Transverse colon (tissue), 4 donors: ENCODE measurements around the gene FAM131C. TPM values are rescaled to one million over a fixed set of nuclear protein-coding genes. Genes with fewer than 3 reads are reported as not detected.

Source experiments
- DNase-seq: peaks from one replicate; pipeline ENCODE4 v3.0.0-alpha.2; 2019
- H3K27ac ChIP-seq, 4 donors: fragments of 200-600 bp; sonication (generic); 2 replicates each; pipeline ENCODE4 v1.5.1; 2016 to 2018; ENCODE audit warnings: inconsistent platforms in 4 of 4
- H3K27me3 ChIP-seq: fragments of 200-600 bp; sonication (generic); 2 replicates; pipeline ENCODE4 v1.5.1; 2017; ENCODE audit warnings: inconsistent platforms
- H3K36me3 ChIP-seq, 4 donors: fragments of 200-600 bp; sonication (generic); 2 replicates each; pipeline ENCODE4 v1.5.1; 2017 to 2019; ENCODE audit warnings: inconsistent platforms in 4 of 4
- H3K4me1 ChIP-seq, 4 donors: fragments of 200-600 bp; sonication (generic); 2 replicates each; pipeline ENCODE4 v1.5.1; 2017 to 2020; ENCODE audit warnings: inconsistent platforms in 4 of 4
- H3K4me3 ChIP-seq, 4 donors: fragments of 200-600 bp; sonication (generic); 1 replicate in 1 of 4; 2 replicates in 3 of 4; pipeline versions ENCODE4 v1.5.1 to v1.6.1; 2017 to 2019; ENCODE audit warnings: inconsistent platforms in 4 of 4
- H3K9me3 ChIP-seq, 2 donors: fragments of 200-600 bp; sonication (generic); 2 replicates each; pipeline ENCODE4 v1.5.1; 2017 to 2019; ENCODE audit warnings: inconsistent platforms in 2 of 2
- EP300 ChIP-seq: sonication (generic); formaldehyde crosslinking; IDR thresholded peaks from one replicate; pipeline ENCODE4 v1.6.1; 2017; ENCODE audit warnings: antibody characterized with exemption, low read depth
- POLR2A ChIP-seq: fragments of 450-650 bp; IDR thresholded peaks from one replicate; pipeline ENCODE4 v1.6.1; 2016; ENCODE audit warnings: antibody characterized with exemption, mild to moderate bottlenecking, moderate library complexity
- POLR2AphosphoS5 ChIP-seq, 3 donors: sonication (generic); formaldehyde crosslinking; IDR thresholded peaks; one replicate each; pipeline ENCODE4 v1.6.1; 2016; ENCODE audit warnings: antibody characterized with exemption in 3 of 3
- WGBS, 2 donors: methylation state at CpG; one replicate each; pipeline ENCODE4 v1.1.5; 2018; ENCODE audit warnings: low coverage in 1 of 2; 5-methylcytosine and 5-hydroxymethylcytosine counted together
- in situ Hi-C, 4 donors: fragments of 200-750 bp; cut with MboI; loops; one replicate each; pipeline versions ENCODE4 v1.15.0 to v1.15.1; 2017; ENCODE audit warnings: low sequenced_read_pairs in 3 of 4, low pct_ligation_motif_present in 1 of 4, low pct_unique_long_range_greater_than_20kb in 1 of 4
- intact Hi-C: fragments of 100-400 bp; cut with DNase I; formaldehyde crosslinking; loops from one replicate; pipeline ENCODE4 v1.15.1; 2023; ENCODE audit warnings: low total_unique reads
- total RNA-seq, 4 donors: library from RNA; depleted of rRNA; stranded (reverse); fragments of >200 nt; gene quantifications; one replicate each; pipeline ENCODE4 v1.1.0, GENCODE V29; 2016
- TF ChIP-seq, protein P1 (sequence below), 5 experiments: fragments of 200-600 bp in 3 of 5; fragments of 450-650 bp in 2 of 5; sonication (generic) in 3 of 5; IDR thresholded peaks; 1 replicate in 2 of 5; 2 replicates in 3 of 5; pipeline ENCODE4 v1.5.1; 2016 to 2017; ENCODE audit warnings: antibody characterized with exemption in 5 of 5, inconsistent platforms in 3 of 5, mild to moderate bottlenecking in 2 of 5, moderate library complexity in 1 of 5

The FAM131C gene
- total RNA-seq, 4 donors from 2014 or later = 1.2 TPM; not detected in 3

DNA sequence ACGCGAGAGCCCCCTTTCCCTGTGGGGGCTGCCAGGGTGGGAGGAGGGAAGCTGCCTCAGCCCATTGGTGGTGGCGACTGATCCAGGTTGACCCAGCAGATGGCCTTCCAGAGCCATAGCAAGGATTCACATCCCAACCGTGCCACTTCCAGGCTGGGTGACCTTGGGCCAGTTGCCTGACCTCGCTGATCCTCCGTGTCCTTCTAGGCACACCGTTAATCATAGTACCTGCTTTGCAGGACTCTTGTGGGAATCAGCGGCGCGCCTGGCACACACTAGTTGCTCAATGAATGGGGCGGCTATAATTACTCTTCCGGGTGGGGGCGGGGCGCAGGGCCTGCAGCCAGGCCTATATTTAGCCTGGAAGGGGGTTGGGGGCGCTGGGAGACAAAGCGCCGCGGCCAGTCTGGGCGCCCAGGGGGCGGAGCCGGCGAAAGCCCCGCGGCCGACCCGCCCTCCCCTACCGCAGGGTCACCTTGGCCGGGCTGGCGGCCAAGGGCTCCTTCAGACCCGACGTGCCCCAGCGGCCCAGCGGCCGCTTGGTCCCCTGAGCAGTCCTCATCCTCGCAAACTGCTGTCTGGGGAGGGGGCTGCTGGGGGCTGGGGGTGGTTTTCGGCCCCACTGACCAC lies 60.7 kb downstream of the FAM131C start:
- Histone ChIP-seq H3K27ac (peak overlapping the region; percentile 83 to 92 (median 87)), H3K36me3 (no peaks in the 10 kb centered on the region), H3K9me3 (no peaks in the 10 kb centered on the region), H3K4me1 (peaks cover 23 to 32% (median 28%) of the 10 kb centered on the region in 4 donors), H3K27me3 (no peaks in the 10 kb centered on the region), H3K4me3 (peak overlapping the region; percentile 23 to 53 (median 40))
- WGBS, 2 donors = 7% methylated on average over 24 of the region's 36 CpGs; no CpG with 5 or more reads in 1 of the 2 donors
- peak; percentile 11 for TF ChIP-seq POLR2A
- TF ChIP-seq EP300 = no peak
- TF ChIP-seq, protein P1, sequence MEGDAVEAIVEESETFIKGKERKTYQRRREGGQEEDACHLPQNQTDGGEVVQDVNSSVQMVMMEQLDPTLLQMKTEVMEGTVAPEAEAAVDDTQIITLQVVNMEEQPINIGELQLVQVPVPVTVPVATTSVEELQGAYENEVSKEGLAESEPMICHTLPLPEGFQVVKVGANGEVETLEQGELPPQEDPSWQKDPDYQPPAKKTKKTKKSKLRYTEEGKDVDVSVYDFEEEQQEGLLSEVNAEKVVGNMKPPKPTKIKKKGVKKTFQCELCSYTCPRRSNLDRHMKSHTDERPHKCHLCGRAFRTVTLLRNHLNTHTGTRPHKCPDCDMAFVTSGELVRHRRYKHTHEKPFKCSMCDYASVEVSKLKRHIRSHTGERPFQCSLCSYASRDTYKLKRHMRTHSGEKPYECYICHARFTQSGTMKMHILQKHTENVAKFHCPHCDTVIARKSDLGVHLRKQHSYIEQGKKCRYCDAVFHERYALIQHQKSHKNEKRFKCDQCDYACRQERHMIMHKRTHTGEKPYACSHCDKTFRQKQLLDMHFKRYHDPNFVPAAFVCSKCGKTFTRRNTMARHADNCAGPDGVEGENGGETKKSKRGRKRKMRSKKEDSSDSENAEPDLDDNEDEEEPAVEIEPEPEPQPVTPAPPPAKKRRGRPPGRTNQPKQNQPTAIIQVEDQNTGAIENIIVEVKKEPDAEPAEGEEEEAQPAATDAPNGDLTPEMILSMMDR (IDR thresholded peaks at IDR 0.05) = no peak
- TF ChIP-seq POLR2AphosphoS5 (IDR thresholded peaks at IDR 0.05) = no peak
- DNase-seq = peak; percentile 66
- in situ Hi-C loops (loop anchor here in 1 of 4 donors (5.0 kb wide), 1 partner anchor 35 kb away; no protein-coding TSS in a partner anchor), intact Hi-C loops (no loop called here)

DNA sequence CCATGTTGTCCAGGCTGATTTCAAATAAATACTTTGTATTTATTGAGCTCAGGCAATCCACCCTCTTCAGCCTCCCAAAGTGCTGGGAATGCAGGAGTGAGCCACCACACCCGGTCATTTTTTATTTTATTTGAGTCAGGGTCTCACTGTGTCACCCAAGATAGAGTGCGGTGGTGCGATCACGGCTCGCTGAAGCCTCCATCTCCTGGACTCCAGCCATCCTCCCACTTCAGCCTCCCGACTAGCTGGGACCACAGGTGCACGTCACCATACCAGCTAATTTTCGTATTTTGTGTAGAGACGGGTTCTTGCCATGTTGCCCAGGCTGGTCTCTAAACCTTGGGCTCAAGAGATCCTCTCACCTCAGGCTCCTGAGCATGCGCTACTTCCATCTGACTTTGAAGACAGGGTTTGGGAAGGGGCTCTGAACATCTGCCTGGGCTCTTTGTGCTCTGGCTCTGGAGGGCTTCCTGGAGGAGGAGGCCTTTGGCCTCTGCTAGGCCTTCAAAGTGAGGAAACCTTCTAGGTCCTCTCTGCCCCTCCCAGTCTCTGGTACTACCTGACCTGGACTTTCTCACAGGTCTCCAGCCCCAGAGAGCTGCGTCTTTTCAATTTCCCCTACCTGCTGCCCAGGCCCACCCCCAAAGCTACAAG lies 61.4 kb downstream of the FAM131C start:
- TF ChIP-seq POLR2A (no peak), EP300 (no peak), POLR2AphosphoS5 (IDR thresholded peaks at IDR 0.05) (no peak)
- TF ChIP-seq, protein P1 (IDR thresholded peaks at IDR 0.05) = no peak
- no peak for DNase-seq
- H3K27ac ChIP-seq = peak overlapping the region; percentile 83 to 92 (median 87)
- no peaks in the 10 kb centered on the region for H3K9me3 ChIP-seq
- 90% methylated on average over 10 of the region's 11 CpGs; no CpG with 5 or more reads in 1 of the 2 donors for WGBS, 2 donors
- peaks cover 23 to 32% (median 28%) of the 10 kb centered on the region in 4 donors for H3K4me1 ChIP-seq
- H3K27me3 ChIP-seq = no peaks in the 10 kb centered on the region
- peak overlapping the region in 2 of 4 donors; percentile 31 to 53 for H3K4me3 ChIP-seq
- intact Hi-C loops = no loop called here
- H3K36me3 ChIP-seq = no peaks in the 10 kb centered on the region
- in situ Hi-C loops = loop anchor here in 1 of 4 donors (5.0 kb wide), 1 partner anchor 35 kb away; no protein-coding TSS in a partner anchor

DNA sequence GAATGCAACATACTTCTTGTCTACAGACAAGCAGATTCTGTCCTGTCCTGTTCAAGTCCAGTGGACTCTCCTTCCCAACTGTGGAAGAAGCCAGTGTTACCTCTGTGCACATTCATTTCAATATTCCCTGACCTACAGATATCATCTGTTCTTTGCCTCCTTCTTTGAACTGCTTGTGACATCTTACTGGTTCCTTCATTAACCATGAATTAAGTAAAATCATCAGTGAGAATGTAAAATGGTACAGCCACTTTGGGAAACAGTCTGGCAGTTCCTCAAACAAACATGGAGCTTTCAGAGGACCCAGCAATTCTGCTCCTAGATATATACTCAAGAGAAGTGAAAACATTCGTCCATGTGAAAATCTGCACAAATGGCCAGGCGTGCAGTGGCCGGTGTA lies 62.6 kb downstream of the FAM131C start:
- no peak overlapping the region for H3K27ac ChIP-seq
- 90 to 91% methylated on average over 3 of the region's 3 CpGs for WGBS, 2 donors
- H3K27me3 ChIP-seq = no peaks in the 10 kb centered on the region
- no peak for TF ChIP-seq POLR2A
- no peak for TF ChIP-seq POLR2AphosphoS5 (IDR thresholded peaks at IDR 0.05)
- TF ChIP-seq, protein P1 (IDR thresholded peaks at IDR 0.05) = no peak
- no peak for TF ChIP-seq EP300
- H3K36me3 ChIP-seq = no peaks in the 10 kb centered on the region
- intact Hi-C loops (no loop called here), in situ Hi-C loops (loop anchor here in 1 of 4 donors (5.0 kb wide), 1 partner anchor 36 kb away; no protein-coding TSS in a partner anchor)
- no peak overlapping the region for H3K4me3 ChIP-seq
- DNase-seq = no peak
- peaks cover 23 to 32% (median 28%) of the 10 kb centered on the region in 4 donors for H3K4me1 ChIP-seq
- no peaks in the 10 kb centered on the region for H3K9me3 ChIP-seq

DNA sequence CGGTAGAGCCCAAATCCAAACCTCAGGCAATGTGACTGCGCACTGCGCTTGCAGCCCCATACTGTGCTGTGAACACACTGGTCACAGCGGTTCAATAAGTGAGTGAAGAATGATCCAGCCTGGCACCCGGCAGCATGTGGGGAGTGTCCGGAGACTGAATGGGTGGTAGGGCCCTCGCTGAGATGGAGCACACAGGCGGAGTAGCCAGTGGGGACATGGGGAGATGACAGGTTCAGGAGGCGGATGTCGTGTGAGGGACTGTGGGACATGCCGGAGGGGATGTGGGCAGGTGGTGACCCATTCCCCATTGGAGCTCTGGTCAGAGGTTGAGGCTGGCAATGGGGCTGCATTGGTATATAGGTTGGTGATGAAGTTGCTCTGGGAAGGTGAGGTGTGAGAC lies 63.8 kb downstream of the FAM131C start:
- intact Hi-C loops (loop anchor here (2.0 kb wide), 2 partner anchors 23 to 47 kb away; no protein-coding TSS in a partner anchor), in situ Hi-C loops (loop anchor here in 1 of 4 donors (5.0 kb wide), 1 partner anchor 38 kb away; no protein-coding TSS in a partner anchor)
- Histone ChIP-seq H3K27me3 (no peaks in the 10 kb centered on the region), H3K36me3 (no peaks in the 10 kb centered on the region), H3K4me1 (peaks cover 14 to 24% (median 23%) of the 10 kb centered on the region in 4 donors), H3K27ac (no peak overlapping the region), H3K9me3 (no peaks in the 10 kb centered on the region), H3K4me3 (no peak overlapping the region)
- no peak for TF ChIP-seq EP300
- TF ChIP-seq POLR2AphosphoS5 (IDR thresholded peaks at IDR 0.05) = no peak
- TF ChIP-seq, protein P1 (IDR thresholded peaks at IDR 0.05) = no peak
- TF ChIP-seq POLR2A = no peak
- 91% methylated on average over 11 of the region's 11 CpGs; no CpG with 5 or more reads in 1 of the 2 donors for WGBS, 2 donors
- DNase-seq = no peak
